Measurements from ENCODE around the gene PSMG3.

PSMG3 gene

GRCh38 chr7:1593091-1593866 lies 23.4 kb upstream of the PSMG3 start:
- ATAC-seq, result peak; percentile 80
- no peak for TF ChIP-seq CSRNP3 (CRISPR knock-in tag; IDR thresholded peaks at IDR 0.05)
- no peak for TF ChIP-seq OSR1 (CRISPR knock-in tag; IDR thresholded peaks at IDR 0.05)
- TF ChIP-seq ZFP3 (CRISPR knock-in tag; IDR thresholded peaks at IDR 0.05), result no peak
- no peak for TF ChIP-seq PPARA (CRISPR knock-in tag; IDR thresholded peaks at IDR 0.05; ENCODE audit: borderline replicate concordance)

GRCh38 chr7:1592299-1592871 lies 22.6 kb upstream of the PSMG3 start:
- ATAC-seq, result no peak
- TF ChIP-seq ZNF565 (CRISPR knock-in tag; conservative IDR thresholded peaks at IDR 0.05; ENCODE audit: low read depth) (no peak), ZNF70 (CRISPR knock-in tag; IDR thresholded peaks at IDR 0.05) (no peak), TCF4 (CRISPR knock-in tag; IDR thresholded peaks at IDR 0.05; ENCODE audit: borderline replicate concordance) (no peak), ZFP3 (CRISPR knock-in tag; IDR thresholded peaks at IDR 0.05) (no peak), RARB (CRISPR knock-in tag; IDR thresholded peaks at IDR 0.05) (no peak), CSDC2 (CRISPR knock-in tag; IDR thresholded peaks at IDR 0.05) (no peak), ISL1 (CRISPR knock-in tag; IDR thresholded peaks at IDR 0.05) (no peak), PATZ1 (CRISPR knock-in tag; IDR thresholded peaks at IDR 0.05; ENCODE audit: borderline replicate concordance) (no peak), POU6F1 (CRISPR knock-in tag; IDR thresholded peaks at IDR 0.05; ENCODE audit: borderline replicate concordance, low read depth) (no peak), PPARA (CRISPR knock-in tag; IDR thresholded peaks at IDR 0.05; ENCODE audit: borderline replicate concordance) (no peak)

- TF ChIP-seq ZFP30 (CRISPR knock-in tag; IDR thresholded peaks at IDR 0.05), result no peak
- TF ChIP-seq CREB5 (CRISPR knock-in tag; IDR thresholded peaks at IDR 0.05; ENCODE audit: low read depth), result no peak
- TF ChIP-seq BACH2 (CRISPR knock-in tag; IDR thresholded peaks at IDR 0.05; ENCODE audit: borderline replicate concordance), result no peak
- no peak for TF ChIP-seq OSR1 (CRISPR knock-in tag; IDR thresholded peaks at IDR 0.05)
- no peak for TF ChIP-seq TSHZ2 (CRISPR knock-in tag; IDR thresholded peaks at IDR 0.05)
- TF ChIP-seq ZNF565 (CRISPR knock-in tag; conservative IDR thresholded peaks at IDR 0.05; ENCODE audit: low read depth), result no peak
- no peak for TF ChIP-seq CSDC2 (CRISPR knock-in tag; IDR thresholded peaks at IDR 0.05)
- no peak for TF ChIP-seq ARNTL (CRISPR knock-in tag; IDR thresholded peaks at IDR 0.05; ENCODE audit: borderline replicate concordance, low read depth)
- TF ChIP-seq TCF4 (CRISPR knock-in tag; IDR thresholded peaks at IDR 0.05; ENCODE audit: borderline replicate concordance), result no peak
- TF ChIP-seq ISL1 (CRISPR knock-in tag; IDR thresholded peaks at IDR 0.05), result no peak
- no peak for TF ChIP-seq TOX (CRISPR knock-in tag; IDR thresholded peaks at IDR 0.05; ENCODE audit: borderline replicate concordance)
- no peak for TF ChIP-seq SNAI2 (CRISPR knock-in tag; IDR thresholded peaks at IDR 0.05)
- TF ChIP-seq GLIS3 (CRISPR knock-in tag; IDR thresholded peaks at IDR 0.05), result no peak
- no peak for TF ChIP-seq ZNF70 (CRISPR knock-in tag; IDR thresholded peaks at IDR 0.05)
- no peak for TF ChIP-seq ZC3H10 (CRISPR knock-in tag; IDR thresholded peaks at IDR 0.05)
- no peak for ATAC-seq
Observed at GRCh38 chr7:1591876-1592275, 22.0 kb upstream of the PSMG3 start.

Measured in SK-N-SH treated with all-trans-retinoic acid at 6 μM for 48 hours (cell line).